OCI-LY7 (cell line): ENCODE data around the gene PALLD. TPM values are rescaled to one million over a fixed set of nuclear protein-coding genes. Genes with fewer than 3 reads are reported as not detected.

ENCODE experiments used
- BruUV-seq: library from RNA; stranded (reverse); fragments of 400-500 nt; replicated peaks from 2 replicates; lab custom pipeline; 2021; lab: Mats Ljungman, UMichigan
- CTCF ChIA-PET: fragments of 300-600 bp; sonication (Branson Sonifier 250); formaldehyde crosslinking; loops from one replicate; lab custom pipeline; 2022; ENCODE audit warnings: antibody characterized with exemption; ENCODE audit not compliant: unreplicated experiment; lab: Charles Lee
- POLR2A ChIA-PET: fragments of 300-600 bp; sonication (Branson Sonifier 250); formaldehyde crosslinking; loops from one replicate; lab custom pipeline; 2022; ENCODE audit warnings: antibody characterized with exemption; lab: Charles Lee
- DNase-seq: peaks from one replicate; pipeline ENCODE4 v3.0.0-alpha.2; 2015; ENCODE audit warnings: low spot score
- H2AFZ ChIP-seq: fragments of 200-600 bp; sonication (generic), shearing (Covaris generic); 2 replicates; pipeline ENCODE4 v1.6.1; 2014; ENCODE audit warnings: mild to moderate bottlenecking, antibody characterized with exemption, low read length, moderate library complexity
- H3K27ac ChIP-seq: fragments of 200-600 bp; sonication (generic); 2 replicates; pipeline ENCODE4 v1.5.1; 2014; ENCODE audit warnings: mixed run types, low read depth, mild to moderate bottlenecking, moderate library complexity, low read length, inconsistent platforms; ENCODE audit not compliant: poor library complexity, severe bottlenecking
- H3K36me3 ChIP-seq: fragments of 200-600 bp; sonication (generic); 2 replicates; pipeline ENCODE4 v1.6.1; 2014; ENCODE audit warnings: mild to moderate bottlenecking, antibody characterized with exemption, low read length, moderate library complexity, mixed read lengths; ENCODE audit not compliant: insufficient read depth
- H3K4me1 ChIP-seq: fragments of 200-600 bp; sonication (generic); 2 replicates; pipeline ENCODE4 v1.5.1; 2014; ENCODE audit warnings: mild to moderate bottlenecking, low read length; ENCODE audit not compliant: insufficient read depth, poor library complexity, severe bottlenecking
- H3K4me2 ChIP-seq: fragments of 200-600 bp; sonication (generic); 2 replicates; pipeline ENCODE4 v1.6.1; 2014; ENCODE audit warnings: mild to moderate bottlenecking, low read length
- H3K4me3 ChIP-seq: fragments of 200-600 bp; sonication (generic); 2 replicates; pipeline ENCODE4 v1.5.1; 2014; ENCODE audit warnings: mild to moderate bottlenecking, low read depth, low read length; ENCODE audit not compliant: poor library complexity, severe bottlenecking
- H3K79me2 ChIP-seq: fragments of 200-600 bp; sonication (generic); 2 replicates; pipeline ENCODE4 v1.6.1; 2016; ENCODE audit warnings: low read depth, mild to moderate bottlenecking, low read length, moderate library complexity, mixed read lengths; ENCODE audit not compliant: insufficient read depth
- H3K9me2 ChIP-seq: fragments of 200-600 bp; sonication (generic); 2 replicates; pipeline ENCODE4 v1.6.1; 2016; ENCODE audit warnings: mild to moderate bottlenecking, low read length, mixed read lengths; ENCODE audit not compliant: insufficient read depth
- H3K9me3 ChIP-seq: fragments of 200-600 bp; sonication (generic); 2 replicates; pipeline ENCODE4 v1.6.1; 2014; ENCODE audit warnings: mild to moderate bottlenecking, mixed run types, low read length, mixed read lengths
- H4K20me1 ChIP-seq: fragments of 200-600 bp; sonication (generic); 2 replicates; pipeline ENCODE4 v1.6.1; 2014; ENCODE audit warnings: mild to moderate bottlenecking, antibody characterized with exemption, low read length, moderate library complexity, mixed read lengths; ENCODE audit not compliant: insufficient read depth
- EZH2phosphoT487 ChIP-seq: fragments of 200-600 bp; sonication (generic); IDR thresholded peaks from 2 replicates; pipeline ENCODE4 v1.6.1; 2018; ENCODE audit warnings: low read depth, borderline replicate concordance, mild to moderate bottlenecking, mixed run types, antibody characterized with exemption, low read length, moderate library complexity, mixed read lengths
- intact Hi-C: fragments of 100-400 bp; cut with micrococcal nuclease; formaldehyde crosslinking; loops from one replicate; pipeline ENCODE4 v1.10.0; 2022; ENCODE audit not compliant: unreplicated experiment
- total RNA-seq, 2 experiments: library from RNA; depleted of rRNA in 1 of 2; stranded (reverse); fragments of >200 nt in 1 of 2; shearing (Covaris generic) in 1 of 2; gene quantifications; 2 replicates each; pipeline ENCODE4 v1.2.3, GENCODE V29; 2014 to 2022
- TF ChIP-seq, protein P1 (sequence below): fragments of 200-600 bp; sonication (generic); conservative IDR thresholded peaks from 2 replicates; pipeline ENCODE4 v1.5.1; 2014; ENCODE audit warnings: mild to moderate bottlenecking, antibody characterized with exemption, low read length, moderate library complexity, mixed read lengths

Gene PALLD
- total RNA-seq, 2 experiments from 2014 or later, result 0.73 to 2.8 TPM

DNA sequence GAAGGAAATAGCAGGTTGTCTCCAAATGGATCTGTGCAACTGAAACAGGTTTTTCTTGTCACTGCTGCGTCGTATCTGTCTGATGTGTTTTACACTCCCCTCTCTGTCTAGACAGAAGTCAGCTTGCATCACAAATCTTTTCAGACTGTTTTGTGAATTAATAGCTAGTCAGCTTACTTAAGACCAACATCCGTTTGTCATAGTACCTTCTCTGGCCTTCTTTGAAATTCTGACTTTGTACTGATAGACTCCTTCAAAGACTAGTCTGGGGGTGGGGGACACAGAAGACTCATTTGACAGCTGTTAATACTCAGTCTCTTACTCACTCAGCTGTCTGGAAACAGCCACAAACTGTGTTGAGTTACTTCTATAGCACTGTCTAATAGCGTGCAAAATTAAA is 197.8 kb downstream of the PALLD start:
- Histone ChIP-seq H3K9me3 (no peaks in the 10 kb centered on the region), H3K4me2 (no peak overlapping the region), H3K4me3 (no peak overlapping the region), H2AFZ (no peak overlapping the region), H3K27ac (no peak overlapping the region), H3K36me3 (no peaks in the 10 kb centered on the region), H3K79me2 (no peaks in the 10 kb centered on the region), H3K9me2 (no peaks in the 10 kb centered on the region), H4K20me1 (no peaks in the 10 kb centered on the region), H3K4me1 (no peaks in the 10 kb centered on the region)
- BruUV-seq, result no TSS peak
- no peak for TF ChIP-seq EZH2phosphoT487
- DNase-seq, result no peak
- POLR2A ChIA-PET, result interaction anchor here (0.6 kb wide), 1 partner anchor 130 kb away, joined by 3 read pairs; no protein-coding TSS in a partner anchor
- CTCF ChIA-PET, result no interaction called here
- intact Hi-C loops, result no loop called here

- CTCF ChIA-PET, result no interaction called here
- intact Hi-C loops, result no loop called here
- BruUV-seq, result no TSS peak
These were observed 198.4 kb downstream of the PALLD start for GRCh38 chr4:168695288-168695687.

DNA sequence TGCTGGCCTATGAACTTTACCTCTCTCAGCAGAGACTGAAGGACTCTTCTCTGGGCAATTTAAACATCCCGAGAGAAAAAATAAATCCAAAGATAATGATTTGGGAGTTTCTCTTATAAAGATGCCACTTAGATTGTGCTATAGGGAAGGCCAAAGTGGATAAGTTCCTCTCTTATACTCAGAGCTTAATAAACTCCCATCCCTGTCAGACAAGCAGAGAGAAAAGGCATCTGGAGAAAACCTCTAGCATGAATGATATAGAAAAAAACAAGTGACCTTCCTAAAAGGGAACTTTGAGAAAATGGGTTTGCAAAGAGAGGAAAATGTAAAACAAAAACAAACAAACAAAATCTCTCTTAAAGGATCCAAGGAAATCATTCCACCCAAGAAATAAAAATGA is 199.4 kb downstream of the PALLD start:
- H2AFZ ChIP-seq, result no peak overlapping the region
- no peaks in the 10 kb centered on the region for H4K20me1 ChIP-seq
- ChIA-PET POLR2A (no interaction called here), CTCF (no interaction called here)
- H3K4me3 ChIP-seq, result no peak overlapping the region
- no peaks in the 10 kb centered on the region for H3K9me3 ChIP-seq
- no peaks in the 10 kb centered on the region for H3K36me3 ChIP-seq
- DNase-seq, result no peak
- intact Hi-C loops, result no loop called here
- BruUV-seq, result no TSS peak
- H3K79me2 ChIP-seq, result no peaks in the 10 kb centered on the region
- H3K27ac ChIP-seq, result no peak overlapping the region
- no peaks in the 10 kb centered on the region for H3K9me2 ChIP-seq
- H3K4me2 ChIP-seq, result no peak overlapping the region
- no peaks in the 10 kb centered on the region for H3K4me1 ChIP-seq
- no peak for TF ChIP-seq EZH2phosphoT487
- TF ChIP-seq, protein P1, sequence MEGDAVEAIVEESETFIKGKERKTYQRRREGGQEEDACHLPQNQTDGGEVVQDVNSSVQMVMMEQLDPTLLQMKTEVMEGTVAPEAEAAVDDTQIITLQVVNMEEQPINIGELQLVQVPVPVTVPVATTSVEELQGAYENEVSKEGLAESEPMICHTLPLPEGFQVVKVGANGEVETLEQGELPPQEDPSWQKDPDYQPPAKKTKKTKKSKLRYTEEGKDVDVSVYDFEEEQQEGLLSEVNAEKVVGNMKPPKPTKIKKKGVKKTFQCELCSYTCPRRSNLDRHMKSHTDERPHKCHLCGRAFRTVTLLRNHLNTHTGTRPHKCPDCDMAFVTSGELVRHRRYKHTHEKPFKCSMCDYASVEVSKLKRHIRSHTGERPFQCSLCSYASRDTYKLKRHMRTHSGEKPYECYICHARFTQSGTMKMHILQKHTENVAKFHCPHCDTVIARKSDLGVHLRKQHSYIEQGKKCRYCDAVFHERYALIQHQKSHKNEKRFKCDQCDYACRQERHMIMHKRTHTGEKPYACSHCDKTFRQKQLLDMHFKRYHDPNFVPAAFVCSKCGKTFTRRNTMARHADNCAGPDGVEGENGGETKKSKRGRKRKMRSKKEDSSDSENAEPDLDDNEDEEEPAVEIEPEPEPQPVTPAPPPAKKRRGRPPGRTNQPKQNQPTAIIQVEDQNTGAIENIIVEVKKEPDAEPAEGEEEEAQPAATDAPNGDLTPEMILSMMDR, result no peak

More at GRCh38 chr4:168695288-168695687, 198.4 kb downstream of the PALLD start:
- Histone ChIP-seq H3K36me3 (no peaks in the 10 kb centered on the region), H3K9me2 (no peaks in the 10 kb centered on the region), H4K20me1 (no peaks in the 10 kb centered on the region), H3K9me3 (no peaks in the 10 kb centered on the region), H3K4me3 (no peak overlapping the region), H3K4me1 (no peaks in the 10 kb centered on the region), H3K27ac (no peak overlapping the region), H3K79me2 (no peaks in the 10 kb centered on the region), H2AFZ (no peak overlapping the region), H3K4me2 (no peak overlapping the region)
- TF ChIP-seq, protein P1, result no peak
- TF ChIP-seq EZH2phosphoT487, result no peak
- POLR2A ChIA-PET, result no interaction called here
- DNase-seq, result no peak
